ENCODE data around the gene MARCKS.

DNA sequence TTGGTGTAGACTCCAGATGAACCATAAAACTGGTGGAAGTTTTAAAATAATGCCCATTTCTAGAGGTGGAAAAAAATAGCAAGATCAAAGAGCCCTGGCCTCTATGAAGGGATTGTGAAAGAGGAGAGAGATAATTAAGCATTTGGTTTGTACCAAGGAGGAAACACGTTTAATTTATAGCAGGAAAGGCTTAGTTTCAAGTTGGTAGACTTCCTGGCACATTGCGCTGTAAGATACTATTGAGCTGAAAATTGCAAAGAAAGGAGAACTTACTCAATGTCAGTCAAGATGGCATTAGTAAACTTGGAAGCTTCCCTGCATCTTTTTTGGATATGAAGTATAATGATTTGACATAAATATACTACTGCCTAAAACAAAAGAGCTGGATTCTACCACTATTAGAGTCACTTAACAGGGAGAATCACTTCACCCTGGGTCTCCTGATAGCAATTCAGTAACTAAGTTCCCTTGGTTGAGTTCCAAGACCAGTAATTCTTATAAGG is 24.4 kb downstream of the MARCKS start:
- no peak for TF ChIP-seq EZH2 (IDR thresholded peaks at IDR 0.05)
- TF ChIP-seq POLR2AphosphoS5 (IDR thresholded peaks at IDR 0.05; ENCODE audit: borderline replicate concordance, low read depth, low read length), result peak; percentile 33; the same call in 1 of the 2 replicates
- no peak for TF ChIP-seq FOXP2 (optimal IDR thresholded peaks at IDR 0.05; ENCODE audit: control extremely low read depth, extremely low read length, insufficient read depth)

All from SK-N-MC (cell line).